Testis (tissue), 2 donors: ENCODE data around the gene HOMER2.

Experiments used
- CTCF ChIP-seq, 3 experiments: fragments of 450-650 bp in 2 of 3; fragments of 200-600 bp in 1 of 3; sonication (generic) in 1 of 3; IDR thresholded peaks; one replicate each; pipeline ENCODE4 v1.5.1; 2016 to 2019; ENCODE audit warnings: antibody characterized with exemption in 3 of 3, mild to moderate bottlenecking in 2 of 3, moderate library complexity in 1 of 3
- POLR2A ChIP-seq: fragments of 450-650 bp; IDR thresholded peaks from one replicate; pipeline ENCODE4 v1.6.1; 2017; ENCODE audit warnings: antibody characterized with exemption, mild to moderate bottlenecking, moderate library complexity

DNA sequence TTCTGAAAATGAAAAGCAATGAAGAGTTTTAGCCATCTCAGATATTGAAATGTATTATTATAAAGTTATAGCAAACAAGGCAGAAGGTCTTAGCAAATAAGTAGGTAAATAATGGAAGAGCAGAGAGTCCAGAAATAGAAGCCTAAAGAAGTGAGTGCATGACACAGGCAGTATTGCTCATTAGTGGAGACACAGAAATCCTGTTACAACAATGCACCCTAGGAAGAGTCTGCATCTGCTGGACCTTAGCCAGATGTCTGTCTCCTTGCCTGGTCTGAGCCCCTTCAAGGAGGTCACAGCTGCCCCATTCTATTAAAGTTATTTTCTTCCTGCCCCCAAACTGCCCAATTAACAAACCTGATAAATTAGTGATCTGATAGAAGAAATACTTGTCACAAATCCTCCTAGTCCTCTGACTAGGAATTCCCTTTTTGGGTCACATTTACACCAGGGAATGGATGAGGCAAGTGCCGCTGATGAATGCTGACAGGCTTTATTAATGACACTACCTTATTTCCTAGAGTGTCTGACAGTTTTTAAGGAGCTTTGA is 51.9 kb downstream of the HOMER2 start:
- TF ChIP-seq CTCF (IDR thresholded peaks at IDR 0.05): no peak
- no peak for TF ChIP-seq POLR2A
